SU-DHL-6 (cell line): ENCODE results near the gene NMNAT1.

Experiments
- H2AFZ ChIP-seq: fragments of 200-600 bp; sonication (generic); 2 replicates; pipeline ENCODE4 v1.6.1; 2014; ENCODE audit warnings: low read depth, mild to moderate bottlenecking, moderate library complexity, mixed read lengths, antibody characterized with exemption, low read length; ENCODE audit not compliant: severe bottlenecking
- H3F3A ChIP-seq: fragments of 200-600 bp; shearing (Covaris generic); 2 replicates; pipeline ENCODE4 v1.6.0; 2016; ENCODE audit warnings: antibody characterized with exemption, mild to moderate bottlenecking; ENCODE audit not compliant: insufficient read depth
- H3K27ac ChIP-seq: fragments of 200-600 bp; sonication (generic); 2 replicates; pipeline ENCODE4 v1.5.1; 2016; ENCODE audit warnings: low read depth, mild to moderate bottlenecking, low read length, moderate library complexity, mixed read lengths
- H3K27me3 ChIP-seq: fragments of 200-600 bp; sonication (generic), shearing (Covaris generic); 2 replicates; pipeline ENCODE4 v1.6.0; 2014; ENCODE audit warnings: mild to moderate bottlenecking, low read length
- H3K36me3 ChIP-seq: fragments of 200-600 bp; sonication (generic); 2 replicates; pipeline ENCODE4 v1.6.1; 2014; ENCODE audit warnings: mild to moderate bottlenecking, low read length, mixed read lengths
- H3K4me2 ChIP-seq: fragments of 300-600, 200-600 bp; shearing (Covaris generic), sonication (generic); 2 replicates; pipeline ENCODE4 v1.6.0; 2014; ENCODE audit warnings: low read length, low read depth, mild to moderate bottlenecking; ENCODE audit not compliant: poor library complexity, severe bottlenecking
- H3K4me3 ChIP-seq: fragments of 200-600 bp; sonication (generic); 2 replicates; pipeline ENCODE4 v1.5.1; 2014; ENCODE audit warnings: antibody characterized with exemption, low read length, mild to moderate bottlenecking, mixed read lengths; ENCODE audit not compliant: insufficient read depth, poor library complexity, severe bottlenecking
- H3K79me2 ChIP-seq: fragments of 200-600 bp; sonication (generic); 2 replicates; pipeline ENCODE4 v1.6.1; 2014; ENCODE audit warnings: mild to moderate bottlenecking, low read length, moderate library complexity; ENCODE audit not compliant: insufficient read depth
- H3K9ac ChIP-seq: fragments of 200-600 bp; sonication (generic); 2 replicates; pipeline ENCODE4 v1.7.0; 2014; ENCODE audit warnings: mild to moderate bottlenecking, low read length
- H3K9me2 ChIP-seq: fragments of 200-600 bp; sonication (generic); replicated peaks from 2 replicates; pipeline ENCODE4 v1.6.1; 2014; ENCODE audit warnings: low read length; ENCODE audit not compliant: insufficient read depth
- H3K9me3 ChIP-seq: fragments of 200-600 bp; sonication (generic); 2 replicates; pipeline ENCODE4 v1.6.1; 2014; ENCODE audit warnings: low read length, mixed read lengths; ENCODE audit not compliant: insufficient read depth
- H4K20me1 ChIP-seq: fragments of 200-600 bp; sonication (generic); 2 replicates; pipeline ENCODE4 v1.6.1; 2014; ENCODE audit warnings: low read depth, mild to moderate bottlenecking, antibody characterized with exemption, low read length, moderate library complexity, mixed read lengths
- EZH2phosphoT487 ChIP-seq: fragments of 200-600 bp; sonication (generic), shearing (Covaris generic); conservative IDR thresholded peaks from 2 replicates; pipeline ENCODE4 v1.6.1; 2018; ENCODE audit warnings: mild to moderate bottlenecking, antibody characterized with exemption, low read length, moderate library complexity, mixed read lengths
- TF ChIP-seq, protein P1 (sequence below): fragments of 200-600 bp; sonication (generic); IDR thresholded peaks from one replicate; pipeline ENCODE4 v1.5.1; 2017; ENCODE audit warnings: antibody characterized with exemption, mild to moderate bottlenecking, low read length, moderate library complexity; ENCODE audit not compliant: insufficient read depth, poor library complexity, severe bottlenecking

The NMNAT1 gene

DNA sequence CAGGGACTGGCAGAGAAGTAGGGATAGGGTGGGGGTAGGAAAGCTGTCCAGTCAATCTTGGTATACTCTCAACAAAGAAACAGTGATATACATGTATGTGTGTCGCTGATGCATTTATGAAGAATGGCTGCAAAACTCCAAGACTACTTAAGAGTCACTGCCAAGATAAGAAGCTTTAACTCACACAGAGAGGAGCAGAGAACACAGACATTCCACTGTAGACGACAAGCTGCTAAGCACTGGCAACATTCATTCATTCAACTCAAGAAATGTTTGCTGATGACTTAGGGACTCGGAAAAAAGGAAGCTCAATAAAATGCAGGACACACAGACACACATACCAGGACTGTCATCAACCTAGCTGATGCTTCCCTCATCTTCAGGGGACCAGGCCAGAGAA is 38.7 kb upstream of the NMNAT1 start:
- H3K36me3 ChIP-seq, result no peaks in the 10 kb centered on the region

DNA sequence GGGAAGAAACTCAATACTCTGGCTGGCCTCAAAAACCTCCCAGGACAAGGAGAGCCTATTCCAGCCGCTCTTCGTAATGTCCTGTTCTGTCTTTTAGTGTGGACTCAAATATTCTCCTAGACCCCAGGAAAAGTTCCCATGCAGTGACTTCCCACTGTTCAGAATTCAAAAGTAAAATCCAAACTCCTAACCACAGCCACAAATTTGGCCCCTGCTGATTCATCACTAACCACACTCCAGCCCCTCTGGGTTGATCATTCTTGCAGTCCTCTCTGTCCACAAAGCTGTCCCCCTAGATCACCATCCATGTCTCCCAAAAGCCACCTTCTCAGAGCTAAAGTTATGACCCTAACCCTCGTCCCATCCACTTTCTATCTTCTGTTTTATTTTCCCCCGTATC is 38.3 kb upstream of the NMNAT1 start:
- Histone ChIP-seq H3K9me2 (no peaks in the 10 kb centered on the region), H4K20me1 (no peaks in the 10 kb centered on the region), H2AFZ (no peak overlapping the region), H3K27me3 (no peaks in the 10 kb centered on the region), H3K79me2 (no peaks in the 10 kb centered on the region), H3K9ac (no peak overlapping the region), H3F3A (peaks cover 5% of the 10 kb centered on the region; the same call in 1 of the 2 replicates), H3K9me3 (no peaks in the 10 kb centered on the region), H3K36me3 (no peaks in the 10 kb centered on the region), H3K27ac (no peak overlapping the region), H3K4me2 (no peak overlapping the region), H3K4me3 (no peak overlapping the region)
- TF ChIP-seq, protein P1, sequence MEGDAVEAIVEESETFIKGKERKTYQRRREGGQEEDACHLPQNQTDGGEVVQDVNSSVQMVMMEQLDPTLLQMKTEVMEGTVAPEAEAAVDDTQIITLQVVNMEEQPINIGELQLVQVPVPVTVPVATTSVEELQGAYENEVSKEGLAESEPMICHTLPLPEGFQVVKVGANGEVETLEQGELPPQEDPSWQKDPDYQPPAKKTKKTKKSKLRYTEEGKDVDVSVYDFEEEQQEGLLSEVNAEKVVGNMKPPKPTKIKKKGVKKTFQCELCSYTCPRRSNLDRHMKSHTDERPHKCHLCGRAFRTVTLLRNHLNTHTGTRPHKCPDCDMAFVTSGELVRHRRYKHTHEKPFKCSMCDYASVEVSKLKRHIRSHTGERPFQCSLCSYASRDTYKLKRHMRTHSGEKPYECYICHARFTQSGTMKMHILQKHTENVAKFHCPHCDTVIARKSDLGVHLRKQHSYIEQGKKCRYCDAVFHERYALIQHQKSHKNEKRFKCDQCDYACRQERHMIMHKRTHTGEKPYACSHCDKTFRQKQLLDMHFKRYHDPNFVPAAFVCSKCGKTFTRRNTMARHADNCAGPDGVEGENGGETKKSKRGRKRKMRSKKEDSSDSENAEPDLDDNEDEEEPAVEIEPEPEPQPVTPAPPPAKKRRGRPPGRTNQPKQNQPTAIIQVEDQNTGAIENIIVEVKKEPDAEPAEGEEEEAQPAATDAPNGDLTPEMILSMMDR, result no peak
- no peak for TF ChIP-seq EZH2phosphoT487

More for the DNA sequence above, 38.7 kb upstream of the NMNAT1 start:
- Histone ChIP-seq H3K9ac (no peak overlapping the region), H3K27ac (no peak overlapping the region), H3F3A (peaks cover 5% of the 10 kb centered on the region; the same call in 1 of the 2 replicates), H4K20me1 (no peaks in the 10 kb centered on the region), H2AFZ (no peak overlapping the region), H3K4me2 (no peak overlapping the region), H3K9me3 (no peaks in the 10 kb centered on the region), H3K4me3 (no peak overlapping the region), H3K9me2 (no peaks in the 10 kb centered on the region), H3K79me2 (no peaks in the 10 kb centered on the region), H3K27me3 (no peaks in the 10 kb centered on the region)
- TF ChIP-seq, protein P1, result no peak
- no peak for TF ChIP-seq EZH2phosphoT487

DNA sequence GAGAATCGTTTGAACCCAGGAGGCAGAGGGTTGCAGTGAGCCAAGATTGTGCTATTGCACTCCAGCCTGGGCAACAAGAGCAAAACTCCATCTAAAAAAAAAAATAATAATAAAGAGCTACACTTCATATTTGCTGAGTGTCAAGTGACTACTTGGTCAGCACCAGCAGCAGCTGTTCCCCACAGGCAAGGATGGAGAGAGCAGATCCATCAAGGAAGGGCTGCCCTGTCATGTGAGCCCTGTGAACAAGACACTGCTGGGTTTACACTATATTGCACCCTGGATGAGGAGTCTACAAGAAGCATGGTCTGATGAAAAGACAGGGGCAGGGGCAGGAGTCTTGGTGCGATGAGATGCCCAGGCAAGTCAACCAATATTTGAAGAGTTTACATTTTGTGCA is 36.8 kb upstream of the NMNAT1 start:
- Histone ChIP-seq H3K79me2 (no peaks in the 10 kb centered on the region), H3K9me2 (no peaks in the 10 kb centered on the region), H3K27me3 (no peaks in the 10 kb centered on the region), H4K20me1 (no peaks in the 10 kb centered on the region), H3K4me2 (no peak overlapping the region), H3K4me3 (no peak overlapping the region), H2AFZ (no peak overlapping the region), H3K9me3 (no peaks in the 10 kb centered on the region), H3K27ac (no peak overlapping the region), H3K9ac (no peak overlapping the region), H3F3A (peaks cover 5% of the 10 kb centered on the region; the same call in 1 of the 2 replicates), H3K36me3 (no peaks in the 10 kb centered on the region)
- TF ChIP-seq, protein P1, result no peak
- TF ChIP-seq EZH2phosphoT487, result no peak
